Activated CD4-positive, alpha-beta memory T cell treated with anti-CD3 and anti-CD28 coated beads, Interleukin-2, amount 10 ng/mL, durations not matched to agents 7 days and 5 days (primary cell): Measurements from ENCODE around the gene LRRN2. TPM values are rescaled to one million over a fixed set of nuclear protein-coding genes. Genes with fewer than 3 reads are reported as not detected.
"Not testable (repeated sequence)": the region's sequence is repeated elsewhere in the genome, so short reads cannot be mapped to it uniquely, and the experiment has no call there.

Experiments used
- CTCF ChIA-PET: fragments of 350-600 bp; sonication (Branson Sonifier 250); formaldehyde crosslinking; loops from one replicate; lab custom pipeline; 2021; ENCODE audit warnings: antibody characterized with exemption, inconsistent platforms; lab: Charles Lee
- POLR2A ChIA-PET: fragments of 350-600 bp; sonication (Branson Sonifier 250); formaldehyde crosslinking; loops from one replicate; lab custom pipeline; 2021; ENCODE audit warnings: antibody characterized with exemption; lab: Charles Lee
- DNase-seq: peaks from one replicate; pipeline ENCODE4 v3.0.0-alpha.2; 2020
- H3K27ac Mint-ChIP-seq: one replicate; pipeline ENCODE4 v1.8.0; 2021; ENCODE audit warnings: mild to moderate bottlenecking, mixed read lengths
- H3K27me3 Mint-ChIP-seq: one replicate; pipeline ENCODE4 v1.8.0; 2021; ENCODE audit warnings: mixed read lengths
- H3K36me3 Mint-ChIP-seq: one replicate; pipeline ENCODE4 v1.8.0; 2021; ENCODE audit warnings: low read depth, mixed read lengths
- H3K4me1 Mint-ChIP-seq: one replicate; pipeline ENCODE4 v1.8.0; 2021; ENCODE audit warnings: mixed read lengths
- H3K4me3 Mint-ChIP-seq: one replicate; pipeline ENCODE4 v1.8.0; 2021; ENCODE audit warnings: mild to moderate bottlenecking, mixed read lengths
- H3K9me3 Mint-ChIP-seq: one replicate; pipeline ENCODE4 v1.8.0; 2021; ENCODE audit warnings: mixed read lengths
- total RNA-seq, 2 experiments: library from RNA; stranded (reverse); gene quantifications; one replicate each; pipeline ENCODE4 v1.2.3, GENCODE V29; 2021

LRRN2 gene
- total RNA-seq, 2 experiments from 2014 or later: 0.10 to 0.25 TPM

- no peak overlapping the region for H3K4me3 Mint-ChIP-seq
- ChIA-PET POLR2A (no interaction called here), CTCF (interaction anchor here (0.9 kb wide), 1 partner anchor 161 kb away, joined by 3 read pairs; no protein-coding TSS in a partner anchor)
- H3K27ac Mint-ChIP-seq: no peak overlapping the region
- H3K36me3 Mint-ChIP-seq: no peaks in the 10 kb centered on the region
- H3K9me3 Mint-ChIP-seq: no peaks in the 10 kb centered on the region
- no peak for DNase-seq
- peaks cover 13% of the 10 kb centered on the region for H3K27me3 Mint-ChIP-seq
- peaks cover 5% of the 10 kb centered on the region for H3K4me1 Mint-ChIP-seq
These were observed 40.3 kb downstream of the LRRN2 start for GRCh38 chr1:204645251-204645650.

GRCh38 chr1:204643503-204643902 is 42.0 kb downstream of the LRRN2 start:
- H3K4me1 Mint-ChIP-seq: peaks cover 5% of the 10 kb centered on the region
- CTCF ChIA-PET: interaction anchor here (1.0 to 1.6 kb wide), 2 partner anchors 120 to 197 kb away, joined by 3 to 4 read pairs; no protein-coding TSS in a partner anchor

GRCh38 chr1:204641936-204642335 is 43.6 kb downstream of the LRRN2 start:
- Mint-ChIP-seq H3K36me3 (no peaks in the 10 kb centered on the region), H3K4me1 (peaks cover under 1% of the 10 kb centered on the region), H3K27ac (no peak overlapping the region), H3K4me3 (no peak overlapping the region), H3K27me3 (peaks cover 11% of the 10 kb centered on the region), H3K9me3 (no peaks in the 10 kb centered on the region)
- ChIA-PET POLR2A (no interaction called here), CTCF (interaction anchor here (0.8 to 2.1 kb wide), 2 partner anchors 10 to 76 kb away, joined by 3 to 4 read pairs; no protein-coding TSS in a partner anchor)
- no peak for DNase-seq

More at GRCh38 chr1:204643503-204643902, 42.0 kb downstream of the LRRN2 start:
- H3K4me3 Mint-ChIP-seq: no peak overlapping the region
- no peaks in the 10 kb centered on the region for H3K9me3 Mint-ChIP-seq
- POLR2A ChIA-PET: no interaction called here
- H3K27ac Mint-ChIP-seq: no peak overlapping the region
- H3K36me3 Mint-ChIP-seq: no peaks in the 10 kb centered on the region
- no peak for DNase-seq
- H3K27me3 Mint-ChIP-seq: peaks cover 13% of the 10 kb centered on the region

- POLR2A ChIA-PET: no interaction called here
- Mint-ChIP-seq H3K9me3 (no peaks in the 10 kb centered on the region), H3K4me1 (no peaks in the 10 kb centered on the region), H3K27ac (no peak overlapping the region), H3K27me3 (peaks cover 11% of the 10 kb centered on the region), H3K4me3 (no peak overlapping the region), H3K36me3 (no peaks in the 10 kb centered on the region)
- no peak for DNase-seq
- CTCF ChIA-PET: interaction anchor here (0.8 to 2.1 kb wide), 2 partner anchors 11 to 76 kb away, joined by 3 to 4 read pairs; no protein-coding TSS in a partner anchor
These were observed 44.1 kb downstream of the LRRN2 start for GRCh38 chr1:204641455-204641854.

GRCh38 chr1:204640578-204640977 is 45.0 kb downstream of the LRRN2 start:
- peaks cover 6% of the 10 kb centered on the region for H3K27me3 Mint-ChIP-seq
- ChIA-PET CTCF (interaction anchor here (1.1 kb wide), 1 partner anchor 166 kb away, joined by 3 read pairs; no protein-coding TSS in a partner anchor), POLR2A (no interaction called here)
- H3K9me3 Mint-ChIP-seq: no peaks in the 10 kb centered on the region
- H3K27ac Mint-ChIP-seq: no peak overlapping the region
- no peak overlapping the region for H3K4me3 Mint-ChIP-seq
- H3K36me3 Mint-ChIP-seq: no peaks in the 10 kb centered on the region
- DNase-seq: no peak
- H3K4me1 Mint-ChIP-seq: no peaks in the 10 kb centered on the region

GRCh38 chr1:204634260-204634910 is 51.2 kb downstream of the LRRN2 start:
- ChIA-PET CTCF (interaction anchor here (1.4 kb wide), 1 partner anchor 172 kb away, joined by 4 read pairs; no protein-coding TSS in a partner anchor), POLR2A (no interaction called here)
- Mint-ChIP-seq H3K27me3 (peaks cover 12% of the 10 kb centered on the region), H3K36me3 (no peaks in the 10 kb centered on the region), H3K4me1 (no peaks in the 10 kb centered on the region), H3K9me3 (no peaks in the 10 kb centered on the region), H3K27ac (no peak overlapping the region), H3K4me3 (no peak overlapping the region)
- no peak for DNase-seq

GRCh38 chr1:204633665-204634064 is 51.9 kb downstream of the LRRN2 start:
- Mint-ChIP-seq H3K4me1 (no peaks in the 10 kb centered on the region), H3K9me3 (no peaks in the 10 kb centered on the region), H3K27ac (no peak overlapping the region), H3K36me3 (no peaks in the 10 kb centered on the region), H3K4me3 (no peak overlapping the region), H3K27me3 (peaks cover 12% of the 10 kb centered on the region)
- ChIA-PET POLR2A (no interaction called here), CTCF (interaction anchor here (0.6 to 1.4 kb wide), 2 partner anchors 173 to 487 kb away, joined by 3 to 4 read pairs; no protein-coding TSS in a partner anchor)
- no peak for DNase-seq

- no peak for DNase-seq
- no peak overlapping the region for H3K27ac Mint-ChIP-seq
- ChIA-PET CTCF (no interaction called here), POLR2A (no interaction called here)
- no peak overlapping the region for H3K4me3 Mint-ChIP-seq
- H3K27me3 Mint-ChIP-seq: peaks cover 12% of the 10 kb centered on the region
- no peaks in the 10 kb centered on the region for H3K9me3 Mint-ChIP-seq
- H3K36me3 Mint-ChIP-seq: no peaks in the 10 kb centered on the region
- no peaks in the 10 kb centered on the region for H3K4me1 Mint-ChIP-seq
These were observed 55.2 kb downstream of the LRRN2 start for GRCh38 chr1:204630132-204630905.

- CTCF ChIA-PET, H3K36me3 Mint-ChIP-seq, H3K4me3 Mint-ChIP-seq, H3K27ac Mint-ChIP-seq, DNase-seq, H3K9me3 Mint-ChIP-seq, H3K4me1 Mint-ChIP-seq: not testable (repeated sequence)
- H3K27me3 Mint-ChIP-seq: peaks cover 12% of the 10 kb centered on the region
- POLR2A ChIA-PET: interaction anchor here (0.5 kb wide), 1 partner anchor 64 kb away, joined by 3 read pairs; no protein-coding TSS in a partner anchor
These were observed 56.1 kb downstream of the LRRN2 start for GRCh38 chr1:204629459-204629858.

- H3K27ac Mint-ChIP-seq: no peak overlapping the region
- H3K4me1 Mint-ChIP-seq: no peaks in the 10 kb centered on the region
- ChIA-PET CTCF (no interaction called here), POLR2A (interaction anchor here (0.5 kb wide), 1 partner anchor 63 kb away, joined by 3 read pairs; no protein-coding TSS in a partner anchor)
- H3K27me3 Mint-ChIP-seq: peaks cover 10% of the 10 kb centered on the region
- H3K4me3 Mint-ChIP-seq: no peak overlapping the region
- DNase-seq: no peak
- no peaks in the 10 kb centered on the region for H3K36me3 Mint-ChIP-seq
- no peaks in the 10 kb centered on the region for H3K9me3 Mint-ChIP-seq
These were observed 56.7 kb downstream of the LRRN2 start for GRCh38 chr1:204628868-204629267.

GRCh38 chr1:204627436-204627835 is 58.1 kb downstream of the LRRN2 start:
- H3K27ac Mint-ChIP-seq: no peak overlapping the region
- POLR2A ChIA-PET: no interaction called here

GRCh38 chr1:204626381-204626780 is 59.2 kb downstream of the LRRN2 start:
- Mint-ChIP-seq H3K36me3 (no peaks in the 10 kb centered on the region), H3K27me3 (peaks cover 7% of the 10 kb centered on the region), H3K4me3 (no peak overlapping the region), H3K4me1 (no peaks in the 10 kb centered on the region), H3K27ac (no peak overlapping the region), H3K9me3 (no peaks in the 10 kb centered on the region)
- ChIA-PET CTCF (no interaction called here), POLR2A (interaction anchor here (0.5 kb wide), 1 partner anchor 36 kb away, joined by 3 read pairs; no protein-coding TSS in a partner anchor)
- no peak for DNase-seq

More at GRCh38 chr1:204627436-204627835, 58.1 kb downstream of the LRRN2 start:
- CTCF ChIA-PET: no interaction called here
- Mint-ChIP-seq H3K4me3 (no peak overlapping the region), H3K9me3 (no peaks in the 10 kb centered on the region), H3K27me3 (peaks cover 10% of the 10 kb centered on the region), H3K36me3 (no peaks in the 10 kb centered on the region), H3K4me1 (no peaks in the 10 kb centered on the region)
- no peak for DNase-seq
